Urinary bladder (tissue), 4 donors: ENCODE measurements around the gene SPINDOC. TPM values are rescaled to one million over a fixed set of nuclear protein-coding genes. Genes with fewer than 3 reads are reported as not detected.
"Not testable (repeated sequence)": the region's sequence is repeated elsewhere in the genome, so short reads cannot be mapped to it uniquely, and the experiment has no call there.

ENCODE experiments used
- DNase-seq: peaks from one replicate; pipeline ENCODE4 v3.0.0-alpha.2; 2015; ENCODE audit errors: extremely low spot score
- H3K27ac ChIP-seq: one replicate; pipeline ENCODE4 v1.5.1; 2013; ENCODE audit warnings: low read depth, mild to moderate bottlenecking, moderate library complexity
- H3K36me3 ChIP-seq: one replicate; pipeline ENCODE4 v1.6.1; 2013; ENCODE audit warnings: mild to moderate bottlenecking, moderate library complexity; ENCODE audit not compliant: insufficient read depth
- H3K4me1 ChIP-seq: one replicate; pipeline ENCODE4 v1.6.1; 2013; ENCODE audit warnings: mild to moderate bottlenecking, moderate library complexity; ENCODE audit not compliant: insufficient read depth
- H3K4me3 ChIP-seq: one replicate; pipeline ENCODE4 v1.5.1; 2013; ENCODE audit warnings: low read depth, low read length
- WGBS: extraction: QIAGEN DNeasy Blood & Tissue Kit; methylation state at CpG from one replicate; pipeline ENCODE4 v1.1.7; 2013; 5-methylcytosine and 5-hydroxymethylcytosine counted together
- polyA plus RNA-seq: library from polyadenylated mRNA; stranded (reverse); fragments of 200-250 nt; gene quantifications from one replicate; pipeline ENCODE4 v1.2.3, GENCODE V29; 2013
- total RNA-seq: library from RNA; depleted of rRNA; stranded (reverse); fragments of >200 nt; gene quantifications from one replicate; pipeline ENCODE4 v1.2.3, GENCODE V29; 2014
- donor health status: healthy with polysubstance abuse.
- donor health status: healthy.

SPINDOC gene
- total and polyA plus RNA-seq, 2 donors: 8.2 to 19.0 TPM

DNA sequence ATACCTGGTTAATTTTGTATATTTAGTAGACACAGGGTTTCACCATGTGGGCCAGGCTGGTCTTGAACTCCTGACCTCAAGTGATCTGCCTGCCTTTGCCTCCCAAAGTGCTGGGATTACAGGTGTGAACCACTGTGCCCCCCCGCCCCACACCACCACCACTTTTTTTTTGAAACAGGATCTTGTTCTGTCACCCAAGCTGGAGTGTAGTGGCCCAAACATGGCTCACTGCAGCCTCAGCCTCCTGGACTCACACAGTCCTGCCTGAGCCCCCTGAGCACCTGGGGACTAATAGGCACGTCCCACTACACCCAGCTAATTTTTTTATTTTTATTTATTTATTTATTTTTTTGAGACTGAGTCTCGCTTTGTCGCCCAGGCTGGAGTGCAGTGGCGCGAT is 50.4 kb downstream of the SPINDOC start:
- H3K36me3 ChIP-seq, H3K27ac ChIP-seq, H3K4me1 ChIP-seq, H3K4me3 ChIP-seq, DNase-seq: not testable (repeated sequence)
- 97% methylated on average over 6 of the region's 6 CpGs for WGBS

DNA sequence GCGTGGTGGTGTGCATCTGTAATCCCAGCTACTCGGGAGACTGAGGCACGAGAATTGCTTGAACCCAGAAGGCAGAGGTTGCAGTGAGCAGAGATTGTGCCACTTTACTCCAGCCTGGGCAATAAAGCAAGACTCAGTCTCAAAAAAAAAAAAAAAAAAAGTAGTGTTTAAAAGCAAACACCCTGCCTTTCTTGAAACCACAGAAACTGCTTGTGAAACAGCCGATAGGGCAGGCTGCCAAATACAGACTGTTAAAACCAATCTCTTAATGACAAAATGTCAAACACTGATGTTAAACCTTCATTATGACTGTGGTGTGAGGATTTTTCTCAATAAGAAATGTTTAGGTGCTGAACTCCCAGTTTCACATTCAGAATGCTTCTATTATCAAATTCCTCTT is 53.0 kb downstream of the SPINDOC start:
- H3K27ac ChIP-seq: no peak overlapping the region
- H3K4me3 ChIP-seq: no peak overlapping the region
- DNase-seq: no peak
- H3K4me1 ChIP-seq: no peaks in the 10 kb centered on the region
- WGBS: 61% methylated on average over 4 of the region's 4 CpGs
- H3K36me3 ChIP-seq: no peaks in the 10 kb centered on the region

DNA sequence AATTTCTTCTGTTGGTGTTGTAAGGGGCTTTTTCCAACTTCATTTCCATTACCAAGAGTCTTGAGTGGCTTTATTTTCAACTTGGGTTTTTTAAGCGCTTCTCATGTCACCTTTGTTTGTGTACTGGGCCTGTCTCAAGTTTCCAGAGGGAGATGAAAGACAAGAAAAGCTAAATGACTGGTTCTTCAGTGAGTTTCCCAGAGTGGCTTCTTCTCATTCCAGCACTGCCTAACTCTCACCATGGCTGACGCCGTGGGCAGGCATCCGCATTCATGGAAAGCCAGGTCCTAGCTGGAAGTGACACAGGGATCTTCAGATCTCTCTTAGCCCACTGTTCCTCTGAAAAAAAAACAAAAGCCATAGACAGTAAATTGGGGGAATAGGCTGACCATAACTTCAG is 54.3 kb downstream of the SPINDOC start:
- DNase-seq: no peak
- H3K4me1 ChIP-seq: no peaks in the 10 kb centered on the region
- WGBS: 94% methylated on average over 4 of the region's 4 CpGs
- H3K27ac ChIP-seq: no peak overlapping the region
- no peaks in the 10 kb centered on the region for H3K36me3 ChIP-seq
- no peak overlapping the region for H3K4me3 ChIP-seq

DNA sequence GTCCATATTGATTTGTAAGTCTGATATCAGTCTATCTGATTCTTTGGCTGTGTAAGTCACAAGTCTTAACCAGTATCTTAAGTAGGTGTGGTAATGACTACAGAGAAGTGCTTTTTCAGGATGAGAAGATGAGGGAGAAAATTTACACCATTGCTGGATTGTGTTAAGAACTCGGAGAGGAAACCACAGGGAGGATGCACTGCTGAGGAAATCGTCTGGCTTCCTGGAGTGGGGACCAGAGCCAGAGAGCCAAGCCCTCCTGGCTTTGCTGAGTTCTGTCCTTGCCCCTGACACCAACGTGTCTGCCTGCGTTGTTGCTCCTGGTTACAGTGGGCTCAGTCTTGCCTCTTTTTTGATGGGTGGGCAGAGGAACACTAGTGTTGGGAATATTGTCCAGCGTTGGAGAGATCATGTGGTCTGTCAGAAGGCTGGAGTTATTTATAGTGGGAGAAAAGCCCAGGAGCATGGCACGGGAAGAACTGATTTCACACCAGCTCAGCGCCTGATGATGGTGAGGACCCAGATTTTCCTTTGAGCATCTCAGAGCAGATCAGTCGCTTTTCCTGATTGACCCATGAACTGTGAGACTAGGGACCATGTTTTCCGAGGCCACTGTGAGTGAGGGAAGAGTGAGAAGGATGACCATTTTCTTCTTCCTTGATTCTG is 55.3 kb downstream of the SPINDOC start:
- H3K4me3 ChIP-seq: no peak overlapping the region
- no peak for DNase-seq
- no peaks in the 10 kb centered on the region for H3K4me1 ChIP-seq
- H3K36me3 ChIP-seq: no peaks in the 10 kb centered on the region
- H3K27ac ChIP-seq: no peak overlapping the region
- 51% methylated on average over 9 of the region's 9 CpGs for WGBS

DNA sequence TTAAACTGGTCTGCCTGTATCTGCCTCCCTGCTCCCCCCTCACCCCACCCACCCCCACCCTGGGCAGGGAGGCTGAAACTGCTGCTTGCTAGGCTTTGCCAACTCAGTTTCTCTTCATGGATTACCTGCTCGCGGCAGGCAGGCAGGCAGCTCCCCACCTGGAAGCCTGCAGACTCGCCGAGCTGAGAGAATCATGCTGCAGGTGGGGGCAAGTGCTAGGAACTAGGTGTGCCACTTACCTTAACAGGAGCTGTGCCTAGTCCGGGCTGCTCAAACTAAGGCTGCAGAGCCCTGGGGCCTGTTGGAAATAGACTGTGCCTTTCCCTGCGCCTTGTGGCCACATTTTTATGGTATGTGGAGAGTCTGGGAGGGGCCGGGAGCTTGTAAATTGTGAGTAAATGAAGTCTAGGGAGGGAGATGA is 55.9 kb downstream of the SPINDOC start:
- DNase-seq: no peak
- Histone ChIP-seq H3K27ac (no peak overlapping the region), H3K4me1 (no peaks in the 10 kb centered on the region), H3K36me3 (no peaks in the 10 kb centered on the region), H3K4me3 (no peak overlapping the region)
- WGBS: 70% methylated on average over 7 of the region's 7 CpGs

DNA sequence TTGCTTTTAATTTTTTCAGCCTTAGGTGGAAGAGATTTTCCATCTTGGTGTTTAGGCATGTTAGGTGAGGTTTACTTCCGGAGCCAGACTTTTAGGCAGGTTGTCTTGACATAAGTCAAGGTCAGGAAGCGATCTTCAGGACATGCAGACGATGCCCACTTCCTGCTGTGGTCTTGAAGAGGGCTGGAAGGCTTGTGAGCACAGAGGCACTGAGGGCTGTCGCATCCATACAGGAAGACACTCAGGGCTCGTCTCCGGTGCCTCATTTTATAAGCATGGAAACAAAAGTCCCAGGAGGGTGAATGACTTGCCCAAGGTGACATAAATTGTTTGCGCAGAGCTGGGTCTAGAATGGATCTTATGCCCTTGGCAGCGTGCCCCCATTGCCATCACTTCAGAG is 56.4 kb downstream of the SPINDOC start:
- no peak overlapping the region for H3K27ac ChIP-seq

DNA sequence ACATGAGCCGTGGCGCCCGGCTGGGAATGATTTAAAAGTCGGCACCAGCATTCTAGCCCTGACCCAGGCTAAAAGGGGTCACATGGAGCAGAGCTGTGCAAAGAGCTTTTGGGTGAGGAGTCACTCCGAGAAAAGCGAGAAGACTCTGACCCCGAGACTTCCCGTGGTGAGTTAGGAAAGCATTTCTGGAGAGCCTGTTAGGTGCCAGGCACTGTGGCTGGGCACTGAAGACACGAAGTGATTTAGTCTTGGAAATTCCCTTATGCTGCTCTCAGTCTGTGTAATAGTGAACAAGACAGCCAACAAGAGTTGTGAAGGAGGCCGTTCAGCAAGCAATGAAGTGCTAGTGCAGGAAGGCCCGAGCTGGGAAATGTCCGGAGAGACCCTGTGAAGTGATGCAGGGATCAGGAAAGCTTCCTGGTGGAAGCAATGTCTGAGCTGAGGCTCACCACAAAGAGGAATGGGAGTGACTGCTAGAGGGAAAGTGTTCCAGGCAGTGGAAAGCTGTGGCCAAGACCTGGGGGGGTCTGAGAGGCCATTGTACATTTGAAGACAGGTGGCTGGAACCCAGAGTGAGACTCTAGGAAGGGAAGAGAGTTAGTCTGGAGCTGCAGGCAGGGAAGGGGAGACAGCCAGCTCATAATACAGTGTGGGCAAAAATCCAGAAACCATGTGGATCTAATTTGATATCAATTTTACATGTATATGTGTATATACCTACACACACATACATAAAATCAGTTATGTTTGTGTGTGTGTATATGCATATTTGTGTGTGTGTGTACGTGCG is 57.3 kb downstream of the SPINDOC start:
- 65% methylated on average over 14 of the region's 14 CpGs for WGBS
- Histone ChIP-seq H3K4me1 (no peaks in the 10 kb centered on the region), H3K4me3 (no peak overlapping the region), H3K36me3 (no peaks in the 10 kb centered on the region), H3K27ac (no peak overlapping the region)
- no peak for DNase-seq

More for the DNA sequence above, 56.4 kb downstream of the SPINDOC start:
- 73% methylated on average over 8 of the region's 8 CpGs for WGBS
- Histone ChIP-seq H3K4me3 (no peak overlapping the region), H3K36me3 (no peaks in the 10 kb centered on the region), H3K4me1 (no peaks in the 10 kb centered on the region)
- DNase-seq: no peak

DNA sequence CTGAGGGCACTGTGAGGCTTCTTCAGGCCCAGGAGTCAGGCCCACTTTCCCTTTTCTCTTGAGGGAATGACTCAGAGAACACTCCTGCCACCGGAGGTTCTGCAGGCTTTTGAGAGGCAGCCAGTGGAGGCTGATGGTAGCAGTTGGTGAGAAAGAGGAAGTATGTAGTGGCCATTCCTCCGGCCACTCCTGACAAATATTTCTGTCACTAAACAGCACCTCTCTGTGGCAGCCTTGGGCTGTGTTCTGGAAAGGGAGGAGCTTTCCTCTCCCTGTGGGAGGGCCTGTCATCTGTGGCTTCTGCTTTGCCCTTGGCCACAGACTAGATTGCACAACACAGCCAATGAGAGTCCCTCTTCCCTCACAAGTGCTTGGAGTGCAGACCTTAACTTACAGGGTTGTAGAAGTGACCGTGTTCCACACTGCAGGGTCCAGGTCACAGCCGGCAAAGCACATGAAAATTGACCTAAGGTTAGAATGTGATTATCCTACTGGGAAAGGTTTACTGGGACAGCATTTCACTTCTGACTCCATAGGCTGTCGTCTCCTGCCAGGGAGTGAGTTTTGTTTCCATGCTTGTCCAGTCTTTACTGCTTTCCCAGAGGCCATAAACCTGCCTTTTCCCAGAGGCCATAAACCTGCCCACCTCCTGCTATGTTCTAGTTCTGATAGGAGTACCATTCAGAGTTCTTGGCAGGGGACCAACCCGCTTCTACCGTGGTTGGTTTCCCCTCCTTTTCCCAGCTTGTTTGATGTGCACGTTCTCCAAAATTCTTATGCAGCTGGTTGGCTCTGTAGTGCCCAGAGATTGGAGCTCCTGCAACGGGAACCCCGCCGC is 58.9 kb downstream of the SPINDOC start:
- Histone ChIP-seq H3K4me3 (no peak overlapping the region), H3K36me3 (no peaks in the 10 kb centered on the region), H3K4me1 (no peaks in the 10 kb centered on the region), H3K27ac (no peak overlapping the region)
- DNase-seq: peak; percentile 57
- WGBS: 9% methylated on average over 11 of the region's 11 CpGs

DNA sequence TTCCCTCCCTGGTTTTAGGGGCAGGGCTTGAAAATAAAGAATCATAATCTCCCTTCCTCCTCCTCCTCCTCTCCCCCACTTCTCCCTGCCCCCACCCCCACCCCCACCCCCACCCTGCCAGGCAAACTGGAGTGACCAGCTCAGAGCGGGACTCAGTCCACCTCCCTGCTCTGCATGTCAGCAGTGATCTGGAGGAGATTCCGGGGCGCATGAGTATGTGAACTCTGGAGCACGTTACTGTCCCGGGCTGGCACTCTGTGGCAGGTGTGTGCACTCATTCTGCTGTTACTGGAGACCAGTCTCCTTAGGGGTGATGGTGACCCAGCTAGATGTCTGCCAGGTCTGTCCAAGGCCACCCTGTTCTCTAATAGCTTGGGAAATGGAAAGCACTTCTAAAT is 59.5 kb downstream of the SPINDOC start:
- Histone ChIP-seq H3K36me3 (no peaks in the 10 kb centered on the region), H3K4me3 (no peak overlapping the region), H3K27ac (no peak overlapping the region), H3K4me1 (no peaks in the 10 kb centered on the region)
- no peak for DNase-seq
- WGBS: 41% methylated on average over 5 of the region's 5 CpGs

DNA sequence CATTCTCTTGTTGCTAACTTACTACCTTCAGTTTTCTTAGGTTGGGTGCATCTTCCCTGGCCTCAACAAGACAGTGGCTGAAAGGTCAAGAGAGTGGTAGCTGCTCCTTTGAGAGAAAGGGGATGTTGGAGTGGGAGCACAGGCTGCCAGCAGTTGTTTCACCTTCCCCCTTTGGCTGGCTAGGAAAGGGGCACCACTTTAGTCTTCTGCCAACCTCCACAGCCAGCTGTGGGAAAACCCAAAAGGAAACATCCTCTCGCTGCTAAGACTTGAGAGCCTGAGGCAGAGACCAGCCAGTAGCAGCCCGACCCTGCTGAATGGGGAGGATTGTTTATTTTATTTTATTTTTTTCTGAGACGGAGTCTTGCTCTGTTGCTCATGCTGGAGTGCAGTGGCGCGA is 60.1 kb downstream of the SPINDOC start:
- Histone ChIP-seq H3K27ac (no peak overlapping the region), H3K36me3 (no peaks in the 10 kb centered on the region), H3K4me3 (no peak overlapping the region), H3K4me1 (no peaks in the 10 kb centered on the region)
- no peak for DNase-seq
- 64% methylated on average over 5 of the region's 5 CpGs for WGBS

DNA sequence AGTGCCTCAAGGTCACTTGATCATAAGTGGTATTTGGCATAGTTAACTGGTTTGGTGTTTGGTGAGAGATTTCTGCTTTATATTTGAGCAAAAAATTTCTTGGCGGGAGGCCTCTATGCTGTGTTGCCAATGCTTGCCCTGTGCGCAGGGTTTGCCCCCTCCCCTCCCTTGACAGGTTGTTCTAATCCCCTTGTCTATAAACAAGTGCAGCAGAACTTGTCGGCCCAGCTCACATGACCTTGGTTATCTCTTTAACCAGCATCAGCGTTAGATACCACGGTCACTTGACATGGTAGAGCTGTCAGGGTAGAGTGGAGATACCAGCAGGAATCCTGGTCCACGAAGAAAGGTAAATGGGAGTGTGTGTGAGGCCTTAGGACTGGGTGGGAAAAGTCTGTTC is 61.3 kb downstream of the SPINDOC start:
- WGBS: 38% methylated on average over 6 of the region's 6 CpGs
- Histone ChIP-seq H3K4me3 (no peak overlapping the region), H3K36me3 (no peaks in the 10 kb centered on the region), H3K4me1 (no peaks in the 10 kb centered on the region), H3K27ac (no peak overlapping the region)
- no peak for DNase-seq

DNA sequence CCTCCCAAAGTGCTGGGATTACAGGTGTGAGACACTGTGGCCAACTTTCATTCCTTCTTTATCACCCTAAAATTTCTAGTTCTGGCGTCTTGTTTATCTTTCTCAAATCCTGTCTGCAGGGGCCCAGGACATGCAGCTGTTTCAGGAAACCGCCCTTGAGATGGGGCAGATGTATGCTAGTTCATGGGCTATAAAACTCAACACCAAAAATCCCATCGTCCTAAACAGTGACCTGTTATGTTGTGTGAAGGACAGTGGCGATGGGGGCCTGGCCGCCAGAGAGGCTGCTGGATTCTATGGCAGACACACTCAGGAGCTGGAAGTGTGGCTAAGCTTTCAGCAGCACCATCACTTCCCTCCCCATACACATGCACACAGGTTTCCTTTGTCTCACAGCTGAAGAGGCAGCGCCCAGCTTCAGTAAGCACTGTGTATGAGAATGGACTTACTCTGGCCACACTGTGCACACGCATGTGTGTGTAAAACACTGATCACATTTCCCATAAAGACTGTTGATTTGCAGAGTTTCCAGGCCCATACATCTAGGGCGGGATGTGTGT is 62.3 kb downstream of the SPINDOC start:
- no peak overlapping the region for H3K27ac ChIP-seq
- WGBS: 59% methylated on average over 8 of the region's 8 CpGs
- no peak overlapping the region for H3K4me3 ChIP-seq
- no peak for DNase-seq
- no peaks in the 10 kb centered on the region for H3K4me1 ChIP-seq
- H3K36me3 ChIP-seq: no peaks in the 10 kb centered on the region

DNA sequence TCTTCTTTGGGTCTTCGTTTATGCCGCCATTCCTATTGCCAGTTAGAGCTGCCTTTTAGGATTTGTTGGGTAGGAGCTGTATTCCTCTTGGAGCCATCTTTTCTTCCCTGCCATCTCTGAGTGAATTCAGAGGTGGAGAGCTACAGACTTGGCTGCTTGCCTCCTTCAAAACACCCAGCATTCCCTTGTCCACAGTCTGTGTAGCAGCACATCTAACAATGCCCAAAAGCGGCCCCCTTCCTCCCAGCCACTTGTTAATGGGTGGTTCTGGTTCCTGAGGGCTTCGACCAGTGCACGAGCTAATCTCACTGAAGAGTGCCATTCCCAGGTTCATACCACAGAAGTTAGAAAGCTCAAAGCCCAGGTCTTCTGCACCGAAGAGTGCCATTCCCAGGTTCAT is 63.4 kb downstream of the SPINDOC start:
- Histone ChIP-seq H3K4me3 (no peak overlapping the region), H3K4me1 (no peaks in the 10 kb centered on the region), H3K36me3 (no peaks in the 10 kb centered on the region), H3K27ac (no peak overlapping the region)
- no peak for DNase-seq
- 80% methylated on average over 6 of the region's 6 CpGs for WGBS
